Vagina (tissue), 2 donors: Measurements from ENCODE around the gene ZNF189. TPM values are rescaled to one million over a fixed set of nuclear protein-coding genes. Genes with fewer than 3 reads are reported as not detected.

ENCODE experiments used
- DNase-seq, 2 donors: peaks; one replicate each; pipeline ENCODE4 v3.0.0-alpha.2; 2017; ENCODE audit errors: extremely low spot score in 2 of 2
- H3K27ac ChIP-seq: fragments of 200-600 bp; sonication (generic); one replicate; pipeline ENCODE4 v1.5.1; 2019
- H3K27me3 ChIP-seq: fragments of 200-600 bp; sonication (generic); one replicate; pipeline ENCODE4 v1.5.1; 2019
- H3K36me3 ChIP-seq, 2 donors: fragments of 200-600 bp; sonication (generic); one replicate each; pipeline ENCODE4 v1.5.1; 2017 to 2019
- H3K4me1 ChIP-seq: fragments of 200-600 bp; sonication (generic); one replicate; pipeline ENCODE4 v1.5.1; 2019
- H3K4me3 ChIP-seq, 2 donors: fragments of 200-600 bp; sonication (generic); 1 replicate in 1 of 2; 2 replicates in 1 of 2; pipeline ENCODE4 v1.5.1; 2016 to 2019
- H3K9me3 ChIP-seq: fragments of 200-600 bp; sonication (generic); one replicate; pipeline ENCODE4 v1.5.1; 2019
- CTCF ChIP-seq, 3 experiments: fragments of 450-650 bp in 2 of 3; fragments of 200-600 bp in 1 of 3; sonication (generic) in 1 of 3; IDR thresholded peaks; one replicate each; pipeline ENCODE4 v1.5.1; 2017 to 2019; ENCODE audit warnings: antibody characterized with exemption in 3 of 3, mild to moderate bottlenecking in 2 of 3, moderate library complexity in 2 of 3
- POLR2A ChIP-seq, 2 donors: fragments of 450-650 bp; IDR thresholded peaks; one replicate each; pipeline ENCODE4 v1.6.1; 2017; ENCODE audit warnings: antibody characterized with exemption in 2 of 2, mild to moderate bottlenecking in 2 of 2, moderate library complexity in 2 of 2
- POLR2AphosphoS5 ChIP-seq, 2 donors: sonication (generic); formaldehyde crosslinking; IDR thresholded peaks; one replicate each; pipeline ENCODE4 v1.9.0; 2017; ENCODE audit warnings: antibody characterized with exemption in 2 of 2, mild to moderate bottlenecking in 2 of 2, low read depth in 1 of 2; ENCODE audit not compliant: insufficient read depth in 1 of 2
- intact Hi-C: fragments of 100-400 bp; cut with DNase I; formaldehyde crosslinking; loops from one replicate; pipeline ENCODE4 v1.15.1; 2023
- total RNA-seq: library from RNA; depleted of rRNA; stranded (reverse); fragments of >200 nt; gene quantifications from one replicate; pipeline ENCODE4 v1.2.3, GENCODE V29; 2016

Gene ZNF189
- total RNA-seq, 1 donor from 2014 or later = 12.5 TPM

GRCh38 chr9:101440714-101441230, 42.1 kb downstream of the ZNF189 start:
- Histone ChIP-seq H3K4me1 (no peaks in the 10 kb centered on the region), H3K27me3 (no peaks in the 10 kb centered on the region), H3K4me3 (no peak overlapping the region), H3K36me3 (no peaks in the 10 kb centered on the region), H3K27ac (no peak overlapping the region), H3K9me3 (no peaks in the 10 kb centered on the region)
- DNase-seq = no peak
- TF ChIP-seq CTCF (IDR thresholded peaks at IDR 0.05) = no peak
- no peak for TF ChIP-seq POLR2A (IDR thresholded peaks at IDR 0.05)
- no peak for TF ChIP-seq POLR2AphosphoS5 (IDR thresholded peaks at IDR 0.05; ENCODE audit: insufficient read depth in 1 of 2, low read depth in 1 of 2)
- intact Hi-C loops = no loop called here

- intact Hi-C loops = no loop called here
- H3K4me3 ChIP-seq = no peak overlapping the region
- no peaks in the 10 kb centered on the region for H3K27me3 ChIP-seq
- H3K9me3 ChIP-seq = no peaks in the 10 kb centered on the region
- H3K4me1 ChIP-seq = no peaks in the 10 kb centered on the region
- no peak for DNase-seq
- no peak overlapping the region for H3K27ac ChIP-seq
- no peak for TF ChIP-seq POLR2A (IDR thresholded peaks at IDR 0.05)
- TF ChIP-seq CTCF (IDR thresholded peaks at IDR 0.05) = no peak
- no peak for TF ChIP-seq POLR2AphosphoS5 (IDR thresholded peaks at IDR 0.05; ENCODE audit: insufficient read depth in 1 of 2, low read depth in 1 of 2)
- no peaks in the 10 kb centered on the region for H3K36me3 ChIP-seq
These were observed 43.7 kb downstream of the ZNF189 start for GRCh38 chr9:101442318-101442717.

DNA sequence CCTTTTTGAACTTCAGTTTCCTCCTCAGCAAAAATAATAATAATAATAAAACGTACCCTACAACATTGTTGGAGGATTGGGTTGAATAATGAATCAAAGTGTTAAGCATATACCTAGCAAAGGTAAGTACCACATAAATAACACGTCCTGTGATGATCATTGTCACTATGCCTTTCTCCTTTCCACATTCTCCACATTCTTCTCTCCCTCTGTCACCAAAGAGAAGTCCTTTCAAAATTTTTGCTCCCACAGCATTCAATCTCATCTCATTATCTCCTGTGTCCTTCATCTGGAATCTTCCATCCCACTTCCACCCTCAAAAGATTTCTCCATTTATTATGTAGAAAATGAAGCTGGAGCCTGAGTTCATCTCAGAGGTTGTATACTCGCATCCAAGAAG, 44.1 kb downstream of the ZNF189 start:
- intact Hi-C loops = no loop called here
- no peak for DNase-seq
- no peaks in the 10 kb centered on the region for H3K9me3 ChIP-seq
- no peaks in the 10 kb centered on the region for H3K27me3 ChIP-seq
- TF ChIP-seq POLR2A (IDR thresholded peaks at IDR 0.05) (no peak), POLR2AphosphoS5 (IDR thresholded peaks at IDR 0.05; ENCODE audit: insufficient read depth in 1 of 2, low read depth in 1 of 2) (no peak), CTCF (IDR thresholded peaks at IDR 0.05) (no peak)
- H3K4me1 ChIP-seq = no peaks in the 10 kb centered on the region
- H3K36me3 ChIP-seq = no peaks in the 10 kb centered on the region
- H3K27ac ChIP-seq = no peak overlapping the region
- H3K4me3 ChIP-seq = no peak overlapping the region

- no peak for DNase-seq
- intact Hi-C loops = no loop called here
- TF ChIP-seq CTCF (IDR thresholded peaks at IDR 0.05) = no peak
- TF ChIP-seq POLR2AphosphoS5 (IDR thresholded peaks at IDR 0.05; ENCODE audit: insufficient read depth in 1 of 2, low read depth in 1 of 2) = no peak
- TF ChIP-seq POLR2A (IDR thresholded peaks at IDR 0.05) = no peak
- H3K4me1 ChIP-seq = no peaks in the 10 kb centered on the region
- no peak overlapping the region for H3K4me3 ChIP-seq
- no peaks in the 10 kb centered on the region for H3K36me3 ChIP-seq
- no peaks in the 10 kb centered on the region for H3K27me3 ChIP-seq
- H3K9me3 ChIP-seq = no peaks in the 10 kb centered on the region
- H3K27ac ChIP-seq = no peak overlapping the region
These were observed 44.7 kb downstream of the ZNF189 start for GRCh38 chr9:101443364-101443771.

GRCh38 chr9:101445353-101446029, 46.8 kb downstream of the ZNF189 start:
- Histone ChIP-seq H3K4me1 (no peaks in the 10 kb centered on the region), H3K4me3 (no peak overlapping the region), H3K27me3 (no peaks in the 10 kb centered on the region), H3K36me3 (no peaks in the 10 kb centered on the region), H3K9me3 (no peaks in the 10 kb centered on the region), H3K27ac (no peak overlapping the region)
- no peak for TF ChIP-seq POLR2A (IDR thresholded peaks at IDR 0.05)
- TF ChIP-seq POLR2AphosphoS5 (IDR thresholded peaks at IDR 0.05; ENCODE audit: insufficient read depth in 1 of 2, low read depth in 1 of 2) = no peak
- TF ChIP-seq CTCF (IDR thresholded peaks at IDR 0.05) = no peak
- no peak for DNase-seq
- intact Hi-C loops = no loop called here
